Measurements from ENCODE around the gene VAMP4. TPM values are rescaled to one million over a fixed set of nuclear protein-coding genes. Genes with fewer than 3 reads are reported as not detected.

The VAMP4 gene
- total RNA-seq, 1 experiment from 2014 or later, result 6.3 TPM

DNA sequence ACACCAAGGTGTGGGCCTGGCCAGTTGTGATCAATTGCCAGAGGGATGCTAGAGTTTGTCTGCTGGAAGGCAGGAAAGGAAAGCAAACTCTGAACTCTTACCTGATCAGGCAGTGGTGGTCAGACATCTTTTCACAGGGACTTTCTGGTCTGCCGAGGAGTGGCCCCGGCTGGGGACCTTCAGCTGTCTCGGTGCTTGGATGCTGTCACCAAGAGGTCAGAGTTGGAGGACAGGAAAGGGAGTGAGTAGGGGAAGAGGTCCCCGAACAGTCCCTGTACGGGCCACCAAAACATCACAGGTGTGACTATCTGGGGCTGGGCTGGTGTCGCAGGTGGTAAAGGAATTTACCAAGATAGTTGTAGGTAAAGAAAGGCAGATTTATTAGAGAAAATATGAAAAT is 21.9 kb upstream of the VAMP4 start:
- ATAC-seq, result no peak
- Histone ChIP-seq H3K4me2 (ENCODE audit: low read length) (no peak overlapping the region), H3K36me3 (ENCODE audit: control insufficient read depth in 1 of 2, insufficient read depth in 2 of 2, low read length in 2 of 2) (no peaks in the 10 kb centered on the region), H2AFZ (ENCODE audit: low read depth, low read length, poor library complexity, severe bottlenecking) (no peak overlapping the region), H3K9me3 (ENCODE audit: control insufficient read depth in 1 of 2, insufficient read depth in 1 of 2, low read depth in 1 of 2, low read length in 2 of 2) (no peaks in the 10 kb centered on the region), H3K9me2 (ENCODE audit: insufficient read depth) (no peaks in the 10 kb centered on the region), H3K4me1 (ENCODE audit: control insufficient read depth in 1 of 2, insufficient read depth in 2 of 2, low read length in 2 of 2) (no peaks in the 10 kb centered on the region), H3K27ac (ENCODE audit: low read depth, low read length) (no peak overlapping the region), H3K27me3 (ENCODE audit: insufficient read depth, low read length) (no peaks in the 10 kb centered on the region), H4K20me1 (ENCODE audit: insufficient read depth) (no peaks in the 10 kb centered on the region), H3K79me2 (ENCODE audit: insufficient read depth, low read length) (no peaks in the 10 kb centered on the region), H3K9ac (ENCODE audit: low read length) (no peak overlapping the region), H3K4me3 (replicated peaks in 1 of 2; ENCODE audit: low read depth in 1 of 2, low read length in 2 of 2) (no peak overlapping the region)
- no TSS peak for BruUV-seq (replicated peaks)
- intact Hi-C loops (cut with micrococcal nuclease), result no loop called here
- TF ChIP-seq YY1 (IDR thresholded peaks at IDR 0.05; ENCODE audit: extremely low read depth, insufficient replicate concordance, low read depth, low read length) (no peak), CEBPB (IDR thresholded peaks at IDR 0.05; ENCODE audit: low read depth) (no peak), SRF (IDR thresholded peaks at IDR 0.05; ENCODE audit: low read depth) (no peak)
- ChIA-PET POLR2A (no interaction called here), CTCF (no interaction called here), RAD21 (ENCODE audit: low non-redundant PET in 1 of 2, low total read pairs in 2 of 2, uncharacterized antibody in 2 of 2, unreplicated experiment in 2 of 2) (no interaction called here)
- DNase-seq (ENCODE audit: low read depth, low spot score), result no peak

DNA sequence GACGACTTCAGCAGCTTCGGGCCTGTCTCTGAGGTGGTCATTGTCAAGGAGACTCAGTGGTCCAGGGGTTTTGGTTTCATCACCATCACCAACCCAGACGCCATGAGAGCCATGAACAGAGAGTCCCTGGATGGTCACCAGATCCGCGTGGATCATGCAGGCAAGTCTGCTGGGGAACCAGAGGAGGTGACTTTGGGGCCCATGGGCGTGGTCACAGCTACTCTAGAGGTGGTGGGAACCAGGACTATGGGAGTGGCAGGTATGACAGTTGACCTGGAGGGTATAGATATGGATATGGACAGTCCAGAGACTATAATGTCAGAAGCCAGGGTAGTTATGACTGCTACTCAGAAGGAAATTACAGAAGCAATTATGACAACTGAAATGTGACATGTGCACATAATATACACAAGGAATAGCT is 20.3 kb upstream of the VAMP4 start:
- no peak overlapping the region for H3K9ac ChIP-seq (ENCODE audit: low read length)
- H3K36me3 ChIP-seq (ENCODE audit: control insufficient read depth in 1 of 2, insufficient read depth in 2 of 2, low read length in 2 of 2), result no peaks in the 10 kb centered on the region
- ChIA-PET CTCF (no interaction called here), POLR2A (no interaction called here), RAD21 (ENCODE audit: low non-redundant PET in 1 of 2, low total read pairs in 2 of 2, uncharacterized antibody in 2 of 2, unreplicated experiment in 2 of 2) (no interaction called here)
- H4K20me1 ChIP-seq (ENCODE audit: insufficient read depth), result no peaks in the 10 kb centered on the region
- H2AFZ ChIP-seq (ENCODE audit: low read depth, low read length, poor library complexity, severe bottlenecking), result no peak overlapping the region
- TF ChIP-seq ELF1 (IDR thresholded peaks at IDR 0.05; ENCODE audit: borderline replicate concordance, low read depth), result no peak
- TF ChIP-seq EZH2 (IDR thresholded peaks at IDR 0.05), result no peak
- no peak for TF ChIP-seq JUND (IDR thresholded peaks at IDR 0.05)
- no peak for TF ChIP-seq EGR1 (IDR thresholded peaks at IDR 0.05; ENCODE audit: low read depth)
- no peak for TF ChIP-seq SRF (IDR thresholded peaks at IDR 0.05; ENCODE audit: low read depth)
- TF ChIP-seq, protein P1, sequence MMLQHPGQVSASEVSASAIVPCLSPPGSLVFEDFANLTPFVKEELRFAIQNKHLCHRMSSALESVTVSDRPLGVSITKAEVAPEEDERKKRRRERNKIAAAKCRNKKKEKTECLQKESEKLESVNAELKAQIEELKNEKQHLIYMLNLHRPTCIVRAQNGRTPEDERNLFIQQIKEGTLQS (IDR thresholded peaks at IDR 0.05), result no peak
- TF ChIP-seq YY1 (IDR thresholded peaks at IDR 0.05; ENCODE audit: extremely low read depth, insufficient replicate concordance, low read depth, low read length), result no peak
- TF ChIP-seq SIN3A (IDR thresholded peaks at IDR 0.05; ENCODE audit: low read depth), result no peak
- no peak for TF ChIP-seq EZH2phosphoT487 (IDR thresholded peaks at IDR 0.05; ENCODE audit: borderline replicate concordance)
- TF ChIP-seq, protein P2, sequence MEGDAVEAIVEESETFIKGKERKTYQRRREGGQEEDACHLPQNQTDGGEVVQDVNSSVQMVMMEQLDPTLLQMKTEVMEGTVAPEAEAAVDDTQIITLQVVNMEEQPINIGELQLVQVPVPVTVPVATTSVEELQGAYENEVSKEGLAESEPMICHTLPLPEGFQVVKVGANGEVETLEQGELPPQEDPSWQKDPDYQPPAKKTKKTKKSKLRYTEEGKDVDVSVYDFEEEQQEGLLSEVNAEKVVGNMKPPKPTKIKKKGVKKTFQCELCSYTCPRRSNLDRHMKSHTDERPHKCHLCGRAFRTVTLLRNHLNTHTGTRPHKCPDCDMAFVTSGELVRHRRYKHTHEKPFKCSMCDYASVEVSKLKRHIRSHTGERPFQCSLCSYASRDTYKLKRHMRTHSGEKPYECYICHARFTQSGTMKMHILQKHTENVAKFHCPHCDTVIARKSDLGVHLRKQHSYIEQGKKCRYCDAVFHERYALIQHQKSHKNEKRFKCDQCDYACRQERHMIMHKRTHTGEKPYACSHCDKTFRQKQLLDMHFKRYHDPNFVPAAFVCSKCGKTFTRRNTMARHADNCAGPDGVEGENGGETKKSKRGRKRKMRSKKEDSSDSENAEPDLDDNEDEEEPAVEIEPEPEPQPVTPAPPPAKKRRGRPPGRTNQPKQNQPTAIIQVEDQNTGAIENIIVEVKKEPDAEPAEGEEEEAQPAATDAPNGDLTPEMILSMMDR (IDR thresholded peaks at IDR 0.05 in 2 of 3, conservative IDR thresholded peaks at IDR 0.05 in 1 of 3; ENCODE audit: borderline replicate concordance in 1 of 3, insufficient read depth in 1 of 3, low read depth in 2 of 3, low read length in 2 of 3), result no peak
- no peak for TF ChIP-seq POLR2A (IDR thresholded peaks at IDR 0.05; ENCODE audit: borderline replicate concordance, extremely low read depth, insufficient read depth, insufficient read length)
- H3K4me3 ChIP-seq (replicated peaks in 1 of 2; ENCODE audit: low read depth in 1 of 2, low read length in 2 of 2), result no peak overlapping the region
- H3K9me3 ChIP-seq (ENCODE audit: control insufficient read depth in 1 of 2, insufficient read depth in 1 of 2, low read depth in 1 of 2, low read length in 2 of 2), result 0 out of 4 replicates have a peak, but pooled peaks cover 0 to 3% of the 10 kb centered on the region in 2 experiments
- DNase-seq (ENCODE audit: low read depth, low spot score) (no peak), ATAC-seq (no peak)
- no peak overlapping the region for H3K4me2 ChIP-seq (ENCODE audit: low read length)
- H3K4me1 ChIP-seq (ENCODE audit: control insufficient read depth in 1 of 2, insufficient read depth in 2 of 2, low read length in 2 of 2), result no peaks in the 10 kb centered on the region
- H3K27ac ChIP-seq (ENCODE audit: low read depth, low read length), result no peak overlapping the region
- no TSS peak for BruUV-seq (replicated peaks)
- H3K27me3 ChIP-seq (ENCODE audit: insufficient read depth, low read length), result no peaks in the 10 kb centered on the region
- no peaks in the 10 kb centered on the region for H3K79me2 ChIP-seq (ENCODE audit: insufficient read depth, low read length)
- intact Hi-C loops (cut with micrococcal nuclease), result no loop called here
- no peaks in the 10 kb centered on the region for H3K9me2 ChIP-seq (ENCODE audit: insufficient read depth)

Measured in HCT116 (cell line).